GM21737 (cell line): ENCODE data around the gene LIF.

Experiments used
- ATAC-seq: cut with Tn5 transposase; IDR thresholded peaks from one replicate; pipeline ENCODE4 v1.9.1; 2021; ENCODE audit warnings: mild to moderate bottlenecking, moderate library complexity; ENCODE audit not compliant: unreplicated experiment

Gene LIF

GRCh38 chr22:30245985-30246813, at the start of gene LIF:
Gene LIF (minus strand): TSS chr22:30246759. CDS start chr22:30246695, 64 bp downstream.
- no peak for ATAC-seq

DNA sequence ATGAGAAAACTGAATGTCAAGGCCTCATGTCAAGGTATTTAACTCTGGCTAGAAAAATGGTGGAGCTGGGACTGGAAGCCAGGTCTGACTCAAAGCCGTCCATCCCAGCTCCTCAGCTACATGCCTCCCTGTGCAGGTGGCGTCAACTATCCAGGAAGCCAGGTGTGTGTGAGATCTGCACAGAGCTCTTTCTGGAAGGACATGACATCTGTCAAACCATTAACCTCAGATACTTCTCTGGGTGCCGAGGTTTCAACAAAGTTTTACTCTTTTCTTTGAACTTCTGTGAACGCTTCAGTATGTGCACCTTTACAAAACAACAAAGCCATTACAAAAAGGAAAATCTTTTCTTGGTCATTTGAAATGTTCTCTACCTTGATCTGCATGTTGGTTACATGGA, 49.8 kb upstream of the LIF start:
- no peak for ATAC-seq

- no peak for ATAC-seq
These were observed 49.0 kb upstream of the LIF start for GRCh38 chr22:30295576-30295975.

- no peak for ATAC-seq
These were observed 48.3 kb upstream of the LIF start for GRCh38 chr22:30294830-30295229.

GRCh38 chr22:30294066-30294465, 47.5 kb upstream of the LIF start:
- no peak for ATAC-seq

DNA sequence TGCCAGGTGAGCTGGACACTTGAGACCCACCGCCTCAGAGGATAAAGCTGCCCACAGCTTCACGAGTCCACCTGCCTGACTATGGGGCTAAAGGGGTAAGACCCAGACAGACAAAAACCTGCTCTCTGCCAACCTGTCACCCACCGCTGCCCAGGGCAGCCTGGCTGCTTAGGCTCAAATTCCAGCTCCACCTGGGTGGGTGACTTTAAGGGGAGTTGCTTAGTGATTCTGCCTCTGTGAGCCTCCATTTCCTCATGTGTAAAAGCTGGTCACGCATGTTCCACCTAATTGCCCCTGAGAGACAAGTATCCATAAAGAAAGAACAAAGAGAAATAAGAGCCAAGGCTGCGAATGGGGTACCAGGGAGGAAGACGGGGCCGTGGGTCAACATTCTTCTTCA, 46.5 kb upstream of the LIF start:
- no peak for ATAC-seq

- ATAC-seq, result no peak
These were observed 45.8 kb upstream of the LIF start for GRCh38 chr22:30292069-30292970.

DNA sequence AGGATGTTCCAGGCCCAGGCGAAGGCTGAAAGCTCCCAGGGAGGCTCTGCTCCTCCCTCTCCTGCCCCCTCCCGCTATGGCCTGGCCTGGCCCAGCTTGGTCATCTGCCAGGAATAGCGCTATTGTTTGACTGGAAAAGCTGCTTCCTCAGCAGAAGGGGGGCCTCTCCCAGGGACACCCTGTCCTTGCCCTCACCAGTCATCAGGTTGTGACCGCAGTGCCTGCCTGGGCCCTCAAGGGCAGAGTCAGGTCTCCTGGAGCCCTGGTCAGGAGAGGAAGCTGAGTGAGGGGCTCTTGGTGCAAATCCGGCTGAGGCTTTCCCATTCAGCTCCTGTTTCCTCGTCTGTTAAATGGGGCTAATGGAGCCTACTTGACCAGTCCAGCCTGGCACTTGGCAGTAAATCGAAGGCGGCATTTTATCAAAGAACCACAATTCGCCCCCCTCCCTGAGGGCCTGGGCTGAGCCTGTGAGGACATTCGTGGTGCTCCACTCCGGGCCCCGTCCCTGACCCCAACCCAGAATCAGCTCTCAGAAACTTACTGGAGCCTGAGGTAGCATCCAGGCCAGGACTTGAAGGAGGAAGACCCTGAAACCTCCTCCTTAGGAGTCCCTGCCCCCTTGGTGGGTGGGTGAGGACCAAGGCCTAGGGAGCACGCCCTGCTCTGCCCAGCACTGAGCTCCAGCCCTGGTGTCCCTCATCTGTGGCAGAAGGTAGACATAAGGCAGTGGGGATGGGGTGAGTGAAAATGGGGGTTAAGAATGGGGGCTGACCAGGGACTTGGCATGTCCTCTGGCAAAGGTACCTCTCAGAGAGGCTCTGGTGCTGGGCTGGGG, 44.7 kb upstream of the LIF start:
- ATAC-seq, result no peak

DNA sequence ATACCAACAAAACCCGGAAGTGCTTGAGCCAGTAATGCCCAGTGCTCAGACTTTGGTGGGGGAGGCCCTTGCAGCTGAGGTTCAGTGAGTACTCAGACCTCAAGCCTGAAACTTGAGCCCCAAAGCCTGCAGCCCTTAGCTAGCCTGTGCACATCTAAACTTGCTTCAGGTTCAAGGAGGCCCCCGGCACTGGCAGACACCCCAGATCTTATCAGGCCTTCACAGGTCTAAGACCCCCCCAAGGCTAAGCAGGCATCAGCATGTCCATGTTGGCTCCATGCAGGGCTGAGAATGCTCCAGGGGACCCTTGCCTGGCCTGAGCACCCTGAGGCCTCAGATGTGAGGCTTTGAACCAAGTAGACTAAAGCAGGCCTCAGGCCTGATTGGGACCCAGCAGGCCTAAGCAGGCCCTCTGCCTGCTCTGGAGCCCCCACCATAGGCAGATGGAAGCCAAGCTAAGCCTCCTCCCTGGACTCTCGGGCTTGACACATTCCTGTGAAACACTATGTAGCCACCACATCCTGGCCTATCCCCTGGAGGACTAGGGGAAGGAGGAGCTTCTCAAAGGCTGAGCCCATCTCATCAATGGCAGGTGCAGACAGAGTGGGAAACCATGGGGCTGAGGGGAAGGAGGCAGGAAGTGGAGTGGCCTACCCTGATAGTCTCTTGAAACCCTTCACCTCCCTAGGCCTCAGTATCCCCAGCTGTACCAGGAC, 43.9 kb upstream of the LIF start:
- no peak for ATAC-seq

- peak; percentile 18 for ATAC-seq
These were observed 43.4 kb upstream of the LIF start for GRCh38 chr22:30289980-30290313.

DNA sequence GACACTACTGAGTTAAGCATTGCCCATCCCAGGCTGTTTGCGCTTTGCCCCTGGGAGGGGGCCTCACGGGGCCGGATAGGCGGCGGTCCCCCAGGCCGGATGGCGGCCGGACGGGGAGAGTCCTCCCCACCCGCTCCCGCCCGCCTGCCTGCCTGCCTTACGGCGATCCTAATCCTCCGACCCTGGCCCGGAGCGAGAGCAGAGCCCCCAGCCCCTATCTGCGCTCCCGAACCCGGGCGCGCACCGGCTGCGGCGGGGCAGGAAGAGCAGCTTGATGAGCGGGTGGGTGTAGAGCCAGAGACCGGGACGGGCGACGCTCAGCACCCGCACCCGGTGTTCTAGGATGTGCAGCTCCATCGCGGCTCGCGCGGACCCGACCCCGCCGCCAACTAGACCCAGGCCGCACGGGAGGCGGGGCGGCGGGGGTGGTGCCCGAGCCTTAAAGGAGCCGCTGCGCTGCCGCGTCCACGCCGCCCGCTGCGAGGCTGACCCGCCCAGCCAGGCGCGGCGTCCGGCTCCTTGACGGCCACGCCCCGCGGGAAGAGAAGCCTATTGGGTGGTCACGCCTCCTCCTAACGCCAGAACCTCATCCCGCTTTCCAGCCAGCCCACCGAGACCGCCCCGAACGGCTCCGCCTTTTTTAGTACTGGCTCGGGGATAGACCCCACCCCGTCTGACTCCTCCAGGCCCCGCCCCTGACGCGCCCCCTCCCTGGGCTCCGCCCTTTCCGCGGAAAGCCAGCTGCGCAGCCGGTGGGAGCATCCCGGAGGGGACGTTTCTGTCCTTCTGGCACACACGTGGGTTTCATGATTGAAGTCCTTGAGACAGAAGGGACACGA, 42.8 kb upstream of the LIF start, which contains the start of gene CASTOR1:
Gene CASTOR1, minus strand, starts transcription at position 365 of the 839 bp plus-strand sequence. Its CDS starts 8 bp downstream, at position 357.
- peak; percentile 48 for ATAC-seq

DNA sequence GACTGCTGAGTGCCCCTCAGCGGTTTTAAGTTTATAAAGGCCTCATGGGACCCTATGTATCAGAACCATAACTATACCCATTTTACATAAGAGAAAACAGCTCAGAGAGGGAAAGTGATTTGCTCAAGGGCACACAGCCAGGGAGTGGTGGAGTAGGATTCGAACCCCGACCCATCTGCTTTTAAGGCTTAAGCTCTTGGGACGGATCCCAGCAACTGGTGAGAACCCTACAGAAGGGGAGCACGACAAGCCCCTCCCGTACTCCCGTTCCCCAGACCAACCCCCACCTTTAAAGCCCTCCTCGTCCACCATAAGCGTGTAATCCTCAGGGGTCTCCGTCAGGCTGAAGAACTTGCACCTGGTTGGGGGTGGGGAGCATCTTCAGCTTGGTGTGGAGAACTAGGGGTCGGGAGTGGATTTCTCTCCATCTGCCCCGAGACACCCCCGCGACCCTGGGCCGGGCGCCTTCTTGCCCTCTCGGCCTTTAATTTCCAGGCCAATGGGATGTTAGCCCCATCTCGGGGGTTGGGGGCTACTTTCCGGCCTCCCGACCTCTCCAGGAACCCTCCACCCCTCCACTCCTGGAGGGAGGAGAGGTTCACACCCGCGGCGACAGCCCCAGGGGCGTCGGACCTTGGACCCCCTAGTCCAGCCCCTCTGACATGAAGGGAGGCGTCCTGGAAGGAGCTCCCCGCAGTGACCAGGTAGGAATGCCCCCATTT, 42.0 kb upstream of the LIF start:
- ATAC-seq, result no peak

DNA sequence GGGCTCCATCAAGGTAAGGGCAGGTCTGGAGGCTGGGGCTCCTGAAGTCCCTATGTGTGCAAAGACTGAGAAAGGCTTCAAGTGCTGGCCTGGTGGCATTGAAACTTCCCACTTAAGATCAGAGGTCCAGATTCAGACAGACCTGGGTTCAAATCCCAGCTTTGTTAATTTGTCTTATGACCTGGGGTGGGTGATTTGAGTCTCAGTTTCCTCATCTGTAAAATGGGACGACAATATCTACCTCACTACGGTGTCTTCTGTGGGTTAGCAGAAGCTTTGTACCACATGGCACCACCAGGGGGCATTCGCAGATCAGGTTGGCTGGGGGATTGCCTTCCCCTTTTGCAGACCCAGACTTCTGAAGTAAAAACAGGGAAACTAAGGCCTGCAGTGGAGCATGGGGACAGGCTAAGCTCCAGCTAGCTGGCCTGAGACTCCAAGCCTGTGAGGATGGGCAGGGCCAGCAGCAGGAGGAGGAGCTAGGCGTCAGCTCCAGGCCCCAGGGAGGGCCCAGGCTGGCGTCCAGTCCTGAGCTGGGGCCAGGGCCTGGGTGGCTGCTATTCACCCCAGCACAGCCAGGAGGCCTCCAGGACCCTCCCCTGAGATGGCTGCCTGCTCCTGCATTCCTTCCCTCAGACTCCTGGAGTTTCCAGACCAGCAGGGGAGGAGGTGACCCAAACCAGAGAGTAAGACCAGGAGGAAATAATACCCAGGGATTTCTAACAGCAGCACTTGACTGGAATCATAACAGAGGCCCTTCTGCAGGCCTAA, 41.3 kb upstream of the LIF start:
- no peak for ATAC-seq

- ATAC-seq, result no peak
These were observed 40.5 kb upstream of the LIF start for GRCh38 chr22:30286813-30287647.

DNA sequence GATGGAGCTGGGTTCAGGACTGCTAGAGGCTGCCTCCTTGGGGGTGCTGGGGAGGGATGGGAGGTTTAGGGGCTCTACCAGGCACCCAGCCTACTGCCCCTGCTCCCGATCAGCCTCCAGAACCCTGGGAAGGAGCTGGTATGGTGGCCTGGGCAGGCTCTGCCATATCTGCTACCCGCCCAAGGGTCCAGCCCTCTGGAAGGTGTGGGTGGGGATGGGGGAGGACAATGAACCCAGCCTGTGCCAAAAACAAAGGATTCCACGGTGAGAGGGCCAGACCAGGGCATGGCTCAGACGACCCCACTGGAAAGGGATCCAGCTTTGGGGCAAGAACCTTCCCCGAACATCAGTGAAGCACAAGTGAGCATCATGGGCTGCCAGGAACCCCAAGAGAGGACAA, 39.8 kb upstream of the LIF start:
- ATAC-seq, result no peak

DNA sequence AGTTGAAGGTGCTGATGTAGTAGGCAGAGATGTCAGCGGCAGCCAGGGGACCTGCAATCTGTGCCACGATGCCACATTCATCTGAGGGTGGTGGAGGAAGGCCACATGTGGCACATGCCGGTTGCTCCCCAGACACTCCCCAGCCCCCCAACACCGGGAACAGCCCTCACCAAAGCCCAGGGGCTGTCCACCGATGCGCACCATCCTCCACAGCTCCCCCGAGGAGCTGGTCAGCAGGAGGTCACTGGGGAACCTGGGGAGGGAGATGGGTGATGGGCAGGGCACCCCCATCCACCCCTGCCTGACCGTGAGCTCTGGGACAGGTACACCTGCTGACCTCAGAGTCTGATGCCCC, 39.3 kb upstream of the LIF start:
- ATAC-seq, result no peak

GRCh38 chr22:30285176-30285845, 38.8 kb upstream of the LIF start:
- ATAC-seq, result no peak
